Neural cell (in vitro differentiated cells): ENCODE data around the gene ZNF496. TPM values are rescaled to one million over a fixed set of nuclear protein-coding genes. Genes with fewer than 3 reads are reported as not detected.
"Not testable (repeated sequence)": the region's sequence is repeated elsewhere in the genome, so short reads cannot be mapped to it uniquely, and the experiment has no call there.

Source experiments
- H2AFZ ChIP-seq: fragments of 200-600, 300-800 bp; sonication (generic), shearing (Covaris generic); 2 replicates; pipeline ENCODE4 v1.6.0; 2014; ENCODE audit warnings: low read depth, mild to moderate bottlenecking, antibody characterized with exemption, low read length, moderate library complexity
- H3F3A ChIP-seq: fragments of 200-600 bp; shearing (Covaris generic); 2 replicates; pipeline ENCODE4 v1.6.1; 2016; ENCODE audit warnings: mild to moderate bottlenecking, moderate library complexity, mixed read lengths, antibody characterized with exemption, low read length; ENCODE audit not compliant: insufficient read depth, poor library complexity, severe bottlenecking
- H3K27ac ChIP-seq: fragments of 200-600, 300-800 bp; sonication (generic), shearing (Covaris generic); 2 replicates; pipeline ENCODE4 v1.5.1; 2014; ENCODE audit warnings: mild to moderate bottlenecking, low read length, moderate library complexity
- H3K27me3 ChIP-seq: fragments of 300-800, 200-600 bp; sonication (generic), shearing (Covaris generic); 2 replicates; pipeline ENCODE4 v1.6.0; 2014; ENCODE audit warnings: mild to moderate bottlenecking, low read depth, low read length, moderate library complexity; ENCODE audit not compliant: insufficient read depth
- H3K36me3 ChIP-seq: fragments of 300-800, 200-600 bp; sonication (generic), shearing (Covaris generic); 2 replicates; pipeline ENCODE4 v1.5.1; 2014; ENCODE audit warnings: mild to moderate bottlenecking, antibody characterized with exemption, low read length, moderate library complexity; ENCODE audit not compliant: insufficient read depth
- H3K4me2 ChIP-seq: fragments of 300-800, 200-600 bp; sonication (generic), shearing (Covaris generic); 2 replicates; pipeline ENCODE4 v1.6.0; 2014; ENCODE audit warnings: mild to moderate bottlenecking, low read length
- H3K4me3 ChIP-seq: fragments of 300-800, 200-600 bp; sonication (generic), shearing (Covaris generic); 2 replicates; pipeline ENCODE4 v1.5.1; 2014; ENCODE audit warnings: mild to moderate bottlenecking, low read length, moderate library complexity
- H3K79me2 ChIP-seq: fragments of 200-600 bp; shearing (Covaris generic); replicated peaks from 2 replicates; pipeline ENCODE4 v1.6.0; 2014; ENCODE audit warnings: mild to moderate bottlenecking, low read length, moderate library complexity; ENCODE audit not compliant: insufficient read depth
- H3K9ac ChIP-seq: fragments of 300-800, 200-600 bp; sonication (generic), shearing (Covaris generic); 2 replicates; pipeline ENCODE4 v1.6.1; 2016; ENCODE audit warnings: mild to moderate bottlenecking, low read length, mixed read lengths
- H3K9me2 ChIP-seq: fragments of 200-600 bp; shearing (Covaris generic); 2 replicates; pipeline ENCODE4 v1.6.1; 2016; ENCODE audit warnings: mild to moderate bottlenecking, low read length, mixed read lengths; ENCODE audit not compliant: insufficient read depth
- H3K9me3 ChIP-seq: fragments of 200-600, 300-800 bp; sonication (generic), shearing (Covaris generic); 2 replicates; pipeline ENCODE4 v1.6.1; 2016; ENCODE audit warnings: mild to moderate bottlenecking, mixed run types, low read length, moderate library complexity, mixed read lengths
- H4K20me1 ChIP-seq: fragments of 200-600 bp; shearing (Covaris generic); 2 replicates; pipeline ENCODE4 v1.6.1; 2016; ENCODE audit warnings: mild to moderate bottlenecking, mixed run types; ENCODE audit not compliant: insufficient read depth
- EZH2 ChIP-seq: fragments of 200-600, 300-800 bp; shearing (Covaris generic), sonication (generic); IDR thresholded peaks from 2 replicates; pipeline ENCODE4 v1.6.1; 2014; ENCODE audit warnings: antibody characterized with exemption, low read length, borderline replicate concordance, mild to moderate bottlenecking; ENCODE audit not compliant: insufficient read depth, poor library complexity, severe bottlenecking
- MXI1 ChIP-seq: fragments of 450-650 bp; conservative IDR thresholded peaks from 2 replicates; pipeline ENCODE4 v1.6.1; 2014; ENCODE audit warnings: antibody characterized with exemption, mild to moderate bottlenecking; ENCODE audit not compliant: poor library complexity, severe bottlenecking
- TAF1 ChIP-seq: IDR thresholded peaks from 2 replicates; pipeline ENCODE4 v1.6.1; 2012; ENCODE audit warnings: low read depth
- polyA minus RNA-seq: library from RNA; depleted of rRNA, polyadenylated mRNA; stranded (reverse); fragments of >200 nt; gene quantifications from 2 replicates; pipeline ENCODE4 v1.2.3, GENCODE V29; 2014
- polyA plus RNA-seq: library from polyadenylated mRNA; depleted of rRNA; stranded (reverse); fragments of >200 nt; gene quantifications from 2 replicates; pipeline ENCODE4 v1.2.3, GENCODE V29; 2014
- TF ChIP-seq, protein P1 (sequence below): fragments of 450-650 bp; IDR thresholded peaks from 2 replicates; pipeline ENCODE4 v1.5.1; 2014; ENCODE audit warnings: antibody characterized with exemption, mild to moderate bottlenecking, moderate library complexity; ENCODE audit not compliant: poor library complexity, severe bottlenecking
- TF ChIP-seq, protein P2 (sequence below): IDR thresholded peaks from 2 replicates; pipeline ENCODE4 v1.6.1; 2012; ENCODE audit warnings: borderline replicate concordance

Gene ZNF496
- 23.0 and 25.2 TPM in 2 replicates for polyA plus RNA-seq
- polyA minus RNA-seq: 28.2 and 30.2 TPM in 2 replicates

DNA sequence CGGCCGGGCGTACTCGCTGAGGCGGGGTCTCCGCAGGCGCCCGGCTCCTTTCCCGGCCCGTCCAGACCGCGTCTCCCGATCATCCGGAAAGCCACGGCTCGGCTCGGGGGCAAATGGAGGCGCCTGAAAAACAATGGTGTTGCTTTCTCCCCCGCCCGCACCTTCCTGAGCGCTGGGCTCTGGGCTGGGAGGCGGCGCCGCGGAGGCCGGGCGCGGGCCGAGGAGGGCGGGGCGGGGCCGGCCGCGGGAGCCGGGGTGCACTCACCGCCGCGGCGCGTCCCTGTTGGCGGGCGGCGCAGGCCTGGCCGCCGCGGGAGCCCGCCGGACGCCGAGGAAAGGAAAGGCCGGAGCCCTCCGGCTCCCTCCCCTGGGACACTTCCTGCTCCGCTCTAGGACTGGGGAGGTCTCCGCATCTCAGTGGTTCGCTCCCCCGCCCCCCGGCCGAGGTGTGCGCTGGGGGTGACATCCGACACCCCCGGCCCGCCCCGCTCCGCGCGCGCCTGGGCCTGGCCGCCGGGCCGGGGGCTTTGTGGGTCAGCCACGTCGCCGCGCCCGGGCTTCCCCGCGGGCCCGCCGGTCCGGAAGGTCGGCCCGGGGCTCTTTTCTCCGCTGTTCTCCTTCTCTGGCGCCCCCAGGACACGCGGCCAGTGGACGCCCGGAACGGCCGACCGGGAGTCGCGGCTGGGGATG lies at the start of gene ZNF496:
Gene ZNF496 (minus strand): TSS at position 343 of the 690 bp plus-strand sequence. CDS start 2,289 bp downstream, outside the sequence.
- no peaks in the 10 kb centered on the region for H4K20me1 ChIP-seq

DNA sequence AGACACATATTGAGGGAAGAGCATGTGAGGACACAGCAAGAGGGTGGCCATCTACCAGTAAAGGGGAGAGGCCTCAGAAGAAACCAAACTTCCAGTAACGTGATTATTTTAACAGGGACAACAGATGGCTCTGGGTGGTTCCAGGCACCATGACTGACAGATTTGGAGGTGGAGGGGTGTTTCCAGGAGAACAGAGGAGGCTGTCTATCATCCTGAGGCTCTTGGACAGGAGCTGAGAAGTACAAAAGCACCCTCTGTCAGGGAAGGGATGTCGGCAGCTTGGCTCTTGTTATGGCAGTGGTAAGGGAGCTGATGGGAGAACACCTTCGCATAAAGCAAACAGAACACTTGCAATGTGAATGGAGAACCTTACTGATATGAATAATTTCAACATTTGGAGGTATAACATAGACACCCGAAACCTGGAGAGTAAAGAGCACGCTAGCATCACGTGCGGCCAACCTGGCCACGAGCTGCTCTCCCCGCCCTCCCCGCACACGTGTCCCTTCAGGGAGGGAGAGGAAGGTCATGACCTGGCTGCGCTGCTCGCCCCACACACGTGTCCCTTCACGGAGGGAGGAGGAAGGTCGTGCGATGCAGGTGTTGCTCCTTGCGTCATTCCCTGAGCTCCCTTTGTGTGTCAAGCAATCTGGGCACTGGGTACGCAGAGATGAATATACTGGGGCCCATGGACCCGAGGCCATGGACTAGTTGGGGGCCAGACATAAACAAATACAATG lies 46.8 kb upstream of the ZNF496 start:
- no peaks in the 10 kb centered on the region for H3K9me2 ChIP-seq
- no peak overlapping the region for H3K4me2 ChIP-seq
- no peak overlapping the region for H3K27ac ChIP-seq
- no peak overlapping the region for H3K4me3 ChIP-seq
- H3K27me3 ChIP-seq: no peaks in the 10 kb centered on the region
- H3K36me3 ChIP-seq: no peaks in the 10 kb centered on the region
- H3K79me2 ChIP-seq: no peaks in the 10 kb centered on the region
- TF ChIP-seq, protein P1, sequence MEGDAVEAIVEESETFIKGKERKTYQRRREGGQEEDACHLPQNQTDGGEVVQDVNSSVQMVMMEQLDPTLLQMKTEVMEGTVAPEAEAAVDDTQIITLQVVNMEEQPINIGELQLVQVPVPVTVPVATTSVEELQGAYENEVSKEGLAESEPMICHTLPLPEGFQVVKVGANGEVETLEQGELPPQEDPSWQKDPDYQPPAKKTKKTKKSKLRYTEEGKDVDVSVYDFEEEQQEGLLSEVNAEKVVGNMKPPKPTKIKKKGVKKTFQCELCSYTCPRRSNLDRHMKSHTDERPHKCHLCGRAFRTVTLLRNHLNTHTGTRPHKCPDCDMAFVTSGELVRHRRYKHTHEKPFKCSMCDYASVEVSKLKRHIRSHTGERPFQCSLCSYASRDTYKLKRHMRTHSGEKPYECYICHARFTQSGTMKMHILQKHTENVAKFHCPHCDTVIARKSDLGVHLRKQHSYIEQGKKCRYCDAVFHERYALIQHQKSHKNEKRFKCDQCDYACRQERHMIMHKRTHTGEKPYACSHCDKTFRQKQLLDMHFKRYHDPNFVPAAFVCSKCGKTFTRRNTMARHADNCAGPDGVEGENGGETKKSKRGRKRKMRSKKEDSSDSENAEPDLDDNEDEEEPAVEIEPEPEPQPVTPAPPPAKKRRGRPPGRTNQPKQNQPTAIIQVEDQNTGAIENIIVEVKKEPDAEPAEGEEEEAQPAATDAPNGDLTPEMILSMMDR: no peak
- no peak for TF ChIP-seq EZH2
- no peak overlapping the region for H2AFZ ChIP-seq
- H4K20me1 ChIP-seq: no peaks in the 10 kb centered on the region
- H3K9ac ChIP-seq: no peak overlapping the region
- H3K9me3 ChIP-seq: no peaks in the 10 kb centered on the region
- no peaks in the 10 kb centered on the region for H3F3A ChIP-seq

More for the DNA sequence above, at the start of gene ZNF496:
- Histone ChIP-seq H3F3A (no peaks in the 10 kb centered on the region), H3K4me2 (peak within 1 kb of the TSS; percentile 92), H3K4me3 (peak within 1 kb of the TSS; percentile 94), H3K27me3 (no peaks in the 10 kb centered on the region), H3K79me2 (peaks cover 32% of the 10 kb centered on the region), H3K36me3 (no peaks in the 10 kb centered on the region), H2AFZ (peak within 1 kb of the TSS; percentile 66), H3K9ac (peak within 1 kb of the TSS; percentile 98), H3K27ac (peak within 1 kb of the TSS; percentile 90), H3K9me3 (no peaks in the 10 kb centered on the region), H3K9me2 (no peaks in the 10 kb centered on the region)
- TF ChIP-seq MXI1 (no peak), TAF1 (no peak)
- TF ChIP-seq, protein P2, sequence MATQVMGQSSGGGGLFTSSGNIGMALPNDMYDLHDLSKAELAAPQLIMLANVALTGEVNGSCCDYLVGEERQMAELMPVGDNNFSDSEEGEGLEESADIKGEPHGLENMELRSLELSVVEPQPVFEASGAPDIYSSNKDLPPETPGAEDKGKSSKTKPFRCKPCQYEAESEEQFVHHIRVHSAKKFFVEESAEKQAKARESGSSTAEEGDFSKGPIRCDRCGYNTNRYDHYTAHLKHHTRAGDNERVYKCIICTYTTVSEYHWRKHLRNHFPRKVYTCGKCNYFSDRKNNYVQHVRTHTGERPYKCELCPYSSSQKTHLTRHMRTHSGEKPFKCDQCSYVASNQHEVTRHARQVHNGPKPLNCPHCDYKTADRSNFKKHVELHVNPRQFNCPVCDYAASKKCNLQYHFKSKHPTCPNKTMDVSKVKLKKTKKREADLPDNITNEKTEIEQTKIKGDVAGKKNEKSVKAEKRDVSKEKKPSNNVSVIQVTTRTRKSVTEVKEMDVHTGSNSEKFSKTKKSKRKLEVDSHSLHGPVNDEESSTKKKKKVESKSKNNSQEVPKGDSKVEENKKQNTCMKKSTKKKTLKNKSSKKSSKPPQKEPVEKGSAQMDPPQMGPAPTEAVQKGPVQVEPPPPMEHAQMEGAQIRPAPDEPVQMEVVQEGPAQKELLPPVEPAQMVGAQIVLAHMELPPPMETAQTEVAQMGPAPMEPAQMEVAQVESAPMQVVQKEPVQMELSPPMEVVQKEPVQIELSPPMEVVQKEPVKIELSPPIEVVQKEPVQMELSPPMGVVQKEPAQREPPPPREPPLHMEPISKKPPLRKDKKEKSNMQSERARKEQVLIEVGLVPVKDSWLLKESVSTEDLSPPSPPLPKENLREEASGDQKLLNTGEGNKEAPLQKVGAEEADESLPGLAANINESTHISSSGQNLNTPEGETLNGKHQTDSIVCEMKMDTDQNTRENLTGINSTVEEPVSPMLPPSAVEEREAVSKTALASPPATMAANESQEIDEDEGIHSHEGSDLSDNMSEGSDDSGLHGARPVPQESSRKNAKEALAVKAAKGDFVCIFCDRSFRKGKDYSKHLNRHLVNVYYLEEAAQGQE: peak; percentile 1

DNA sequence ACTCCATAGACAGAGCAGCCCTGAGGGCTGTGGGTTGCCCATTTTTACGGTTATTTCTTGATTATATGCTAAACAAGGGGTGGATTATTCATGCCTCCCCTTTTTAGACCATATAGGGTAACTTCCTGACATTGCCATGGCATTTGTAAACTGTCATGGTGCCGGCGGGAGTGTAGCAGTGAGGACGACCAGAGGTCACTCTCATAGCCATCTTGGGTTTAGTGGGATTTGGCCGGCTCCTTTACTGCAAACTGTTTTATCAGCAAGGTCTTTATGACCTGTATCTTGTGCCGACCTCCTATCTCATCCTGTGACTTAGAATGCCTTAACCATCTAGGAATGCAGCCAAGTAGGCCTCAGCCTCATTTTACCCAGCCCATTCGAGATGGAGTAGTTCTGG lies 46.0 kb upstream of the ZNF496 start:
- H3K79me2 ChIP-seq, H3K9ac ChIP-seq, H3K4me3 ChIP-seq, H3K9me2 ChIP-seq, H4K20me1 ChIP-seq, H3K27me3 ChIP-seq, H3K9me3 ChIP-seq, H3K36me3 ChIP-seq, H3F3A ChIP-seq, H2AFZ ChIP-seq, H3K27ac ChIP-seq, H3K4me2 ChIP-seq: not testable (repeated sequence)
